Adipocyte (in vitro differentiated cells): ENCODE results near the gene IDUA.

ENCODE experiments used
- DNase-seq: peaks from one replicate; pipeline ENCODE4 v3.0.0-alpha.2; 2015; ENCODE audit warnings: low read depth
- H3K27me3 ChIP-seq: replicated peaks from 2 replicates; pipeline ENCODE4 v1.7.0; 2013; ENCODE audit warnings: mild to moderate bottlenecking, low read length, moderate library complexity; ENCODE audit not compliant: control insufficient read depth, insufficient read depth
- H3K36me3 ChIP-seq: 2 replicates; pipeline ENCODE4 v1.7.0; 2013; ENCODE audit warnings: low read length, mild to moderate bottlenecking, moderate library complexity; ENCODE audit not compliant: control insufficient read depth, insufficient read depth, severe bottlenecking
- H3K4me1 ChIP-seq: 2 replicates; pipeline ENCODE4 v1.7.0; 2013; ENCODE audit warnings: mild to moderate bottlenecking, low read length, moderate library complexity; ENCODE audit not compliant: control insufficient read depth, insufficient read depth
- H3K4me3 ChIP-seq: 2 replicates; pipeline ENCODE4 v1.7.0; 2013; ENCODE audit warnings: mild to moderate bottlenecking, low read length, moderate library complexity
- H3K9ac ChIP-seq: 2 replicates; pipeline ENCODE4 v1.7.0; 2013; ENCODE audit warnings: mild to moderate bottlenecking, low read length, moderate library complexity
- H3K9me3 ChIP-seq: 2 replicates; pipeline ENCODE4 v1.7.0; 2013; ENCODE audit warnings: mild to moderate bottlenecking, low read length, moderate library complexity; ENCODE audit not compliant: control insufficient read depth

Gene IDUA

DNA sequence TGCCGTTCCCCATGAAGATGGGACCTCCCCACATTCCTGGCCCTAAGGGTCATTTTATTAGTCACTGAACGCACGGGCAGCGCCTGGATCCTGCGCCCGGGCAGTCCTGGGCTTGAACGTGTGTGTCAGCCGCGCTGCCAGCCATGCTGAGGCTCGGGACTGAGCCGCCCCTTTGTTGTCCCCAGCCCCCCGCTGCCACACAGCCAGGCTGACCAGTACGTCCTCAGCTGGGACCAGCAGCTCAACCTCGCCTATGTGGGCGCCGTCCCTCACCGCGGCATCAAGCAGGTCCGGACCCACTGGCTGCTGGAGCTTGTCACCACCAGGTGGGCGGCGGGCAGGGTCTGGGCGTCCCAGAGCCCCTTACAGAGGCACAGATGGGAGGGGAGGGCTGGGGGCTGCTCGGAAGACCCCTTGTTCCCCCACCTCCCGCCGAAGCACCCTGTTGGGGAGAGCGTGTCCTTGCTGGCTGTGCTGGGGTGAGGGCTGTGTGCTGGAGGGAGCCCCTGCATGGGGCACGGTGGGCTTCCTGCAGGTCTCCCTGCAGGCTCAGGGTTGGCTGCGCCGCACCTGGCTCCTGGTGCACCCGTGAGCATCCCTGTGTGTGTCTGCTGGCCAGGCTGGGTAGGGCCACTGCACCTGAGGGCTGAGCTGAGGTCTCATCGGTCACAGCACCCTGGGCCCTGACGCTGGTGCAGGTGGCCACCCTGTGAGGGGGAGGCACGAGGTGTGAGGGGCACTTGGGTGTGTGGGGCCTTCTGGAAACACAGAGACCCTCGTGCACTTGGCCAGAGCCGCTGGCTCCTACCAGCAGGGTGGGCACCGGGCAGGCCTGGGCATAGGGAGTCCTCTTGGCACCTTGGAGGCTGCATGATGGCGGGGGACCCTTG, 1.0 kb downstream of the IDUA start:
- Histone ChIP-seq H3K4me3 (peak overlapping the region; percentile 81), H3K9me3 (no peaks in the 10 kb centered on the region), H3K4me1 (peaks cover 33% of the 10 kb centered on the region), H3K9ac (peak overlapping the region; percentile 90), H3K27me3 (no peaks in the 10 kb centered on the region), H3K36me3 (peaks cover 17% of the 10 kb centered on the region)
- DNase-seq, result peak; percentile 44

GRCh38 chr4:988726-989721, 2.2 kb downstream of the IDUA start:
- Histone ChIP-seq H3K27me3 (no peaks in the 10 kb centered on the region), H3K9me3 (no peaks in the 10 kb centered on the region), H3K4me1 (peaks cover 33% of the 10 kb centered on the region), H3K9ac (no peak overlapping the region), H3K36me3 (peaks cover 17% of the 10 kb centered on the region), H3K4me3 (no peak overlapping the region)
- DNase-seq, result no peak

- Histone ChIP-seq H3K4me3 (no peak overlapping the region), H3K9me3 (no peaks in the 10 kb centered on the region), H3K4me1 (peaks cover 27% of the 10 kb centered on the region), H3K27me3 (no peaks in the 10 kb centered on the region), H3K36me3 (peaks cover 17% of the 10 kb centered on the region), H3K9ac (no peak overlapping the region)
- no peak for DNase-seq
Observed at GRCh38 chr4:989722-990471, 3.1 kb downstream of the IDUA start.

DNA sequence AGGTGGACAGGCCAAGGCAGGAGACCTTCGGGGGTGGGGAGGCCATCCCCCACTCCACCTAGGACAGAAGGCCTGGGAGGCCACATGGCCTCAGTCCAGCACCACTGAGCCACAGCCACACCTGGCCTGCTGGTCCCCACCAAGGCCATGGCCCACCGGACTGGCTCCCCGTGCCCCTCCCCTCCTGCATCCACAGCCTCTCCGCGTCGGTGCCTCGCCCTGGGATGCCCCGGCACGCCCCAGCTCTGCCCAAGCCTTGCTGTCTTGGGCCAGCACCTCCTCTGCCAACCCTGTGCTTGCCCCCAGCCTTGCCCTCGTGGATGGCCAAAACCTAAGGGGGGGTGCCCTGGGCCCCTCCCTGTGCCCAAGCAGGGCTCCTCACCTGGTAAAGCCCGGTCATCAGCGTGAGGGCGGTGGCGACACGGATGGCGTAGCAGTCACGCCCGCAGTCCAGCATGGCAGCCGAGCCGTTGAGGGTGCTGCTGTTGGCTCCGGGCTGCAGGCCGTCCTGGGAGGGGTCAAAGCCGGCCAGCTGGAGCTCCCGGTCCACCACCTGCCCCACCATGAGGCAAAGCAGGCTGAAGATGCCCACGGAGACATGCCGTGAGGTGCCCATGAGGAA, 4.0 kb downstream of the IDUA start:
- DNase-seq, result no peak
- H3K9ac ChIP-seq, result no peak overlapping the region
- H3K9me3 ChIP-seq, result no peaks in the 10 kb centered on the region
- peaks cover 17% of the 10 kb centered on the region for H3K4me1 ChIP-seq
- H3K27me3 ChIP-seq, result no peaks in the 10 kb centered on the region
- H3K36me3 ChIP-seq, result peaks cover 17% of the 10 kb centered on the region
- H3K4me3 ChIP-seq, result no peak overlapping the region

- peaks cover 17% of the 10 kb centered on the region for H3K36me3 ChIP-seq
- peaks cover 2% of the 10 kb centered on the region for H3K27me3 ChIP-seq
- no peaks in the 10 kb centered on the region for H3K9me3 ChIP-seq
- H3K4me3 ChIP-seq, result no peak overlapping the region
- DNase-seq, result no peak
- no peak overlapping the region for H3K9ac ChIP-seq
- peaks cover 12% of the 10 kb centered on the region for H3K4me1 ChIP-seq
Observed at GRCh38 chr4:991451-992296, 4.8 kb downstream of the IDUA start.

- H3K36me3 ChIP-seq, result peaks cover 17% of the 10 kb centered on the region
- no peak for DNase-seq
- H3K4me3 ChIP-seq, result no peak overlapping the region
- H3K9me3 ChIP-seq, result no peaks in the 10 kb centered on the region
- H3K4me1 ChIP-seq, result peaks cover 11% of the 10 kb centered on the region
- H3K9ac ChIP-seq, result no peak overlapping the region
- H3K27me3 ChIP-seq, result peaks cover 3% of the 10 kb centered on the region
Observed at GRCh38 chr4:992297-993110, 5.7 kb downstream of the IDUA start.

- Histone ChIP-seq H3K27me3 (peaks cover 3% of the 10 kb centered on the region), H3K9me3 (no peaks in the 10 kb centered on the region), H3K4me1 (peaks cover 8% of the 10 kb centered on the region), H3K4me3 (no peak within 1 kb of the TSS), H3K9ac (no peak within 1 kb of the TSS), H3K36me3 (peaks cover 17% of the 10 kb centered on the region)
- DNase-seq, result no peak
Observed at GRCh38 chr4:993111-994029, 6.5 kb downstream of the IDUA start, which contains the start of gene SLC26A1. Gene SLC26A1 (minus strand): TSS chr4:993404. CDS start chr4:991703, 1,701 bp downstream.

GRCh38 chr4:995311-996026, 8.6 kb downstream of the IDUA start:
- peaks cover 9% of the 10 kb centered on the region for H3K27me3 ChIP-seq
- peaks cover 8% of the 10 kb centered on the region for H3K4me1 ChIP-seq
- H3K4me3 ChIP-seq, result no peak overlapping the region
- no peaks in the 10 kb centered on the region for H3K9me3 ChIP-seq
- no peak overlapping the region for H3K9ac ChIP-seq
- peaks cover 6% of the 10 kb centered on the region for H3K36me3 ChIP-seq
- DNase-seq, result no peak
